ENCODE results near the gene AUH. TPM values are rescaled to one million over a fixed set of nuclear protein-coding genes. Genes with fewer than 3 reads are reported as not detected.
A peak's percentile ranks its signal among the peaks of the same experiment; 100 is the strongest.

AUH gene
- total and polyA plus RNA-seq, 9 of the 15 experiments (the other 6 are each of a cell fraction or from before 2014, with no cell fraction given): 3.4 to 29.0 (median 10.1) TPM

DNA sequence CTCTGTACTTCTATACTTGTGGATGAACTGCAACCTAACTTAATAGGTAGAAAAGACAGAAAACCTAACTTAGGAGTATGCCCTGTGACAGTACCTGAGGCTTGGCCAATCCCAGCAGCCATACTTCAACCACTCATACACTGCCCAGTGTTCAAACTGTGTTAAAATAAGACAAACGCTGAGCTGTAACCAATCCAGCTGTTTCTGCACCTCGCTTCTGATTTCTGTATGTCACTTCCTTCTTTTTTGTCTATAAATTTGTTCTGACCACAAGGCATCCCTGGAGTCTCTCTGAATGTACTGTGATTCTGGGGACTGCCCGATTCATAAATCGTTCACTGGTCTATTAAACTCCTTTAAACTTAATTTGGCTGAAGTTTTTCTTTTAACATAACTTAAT lies 41.4 kb downstream of the AUH start:
- ATAC-seq (no peak), FAIRE-seq (no peak), DNase-seq (ENCODE audit: extremely low read depth in 1 of 4, low spot score in 3 of 4) (no peak)
- H4K20me1 ChIP-seq (replicated peaks; ENCODE audit: control insufficient read depth, insufficient read depth, low read length): no peaks in the 10 kb centered on the region
- no peaks in the 10 kb centered on the region for H3K9me1 ChIP-seq (ENCODE audit: control insufficient read depth, insufficient read depth, low read length)
- H3K9ac ChIP-seq (ENCODE audit: insufficient read depth in 1 of 2, low read depth in 2 of 2, low read length in 2 of 2): no peak overlapping the region
- no TSS peak for BruUV-seq (replicated peaks)
- H3K4me2 ChIP-seq (ENCODE audit: insufficient read depth, low read length): no peak overlapping the region
- H3K9me3 ChIP-seq (replicated peaks; ENCODE audit: control insufficient read depth, insufficient read depth, low read depth, low read length): no peaks in the 10 kb centered on the region
- H2AFZ ChIP-seq (ENCODE audit: low read depth, low read length): no peak overlapping the region
- H3K27me3 ChIP-seq (ENCODE audit: control insufficient read depth in 2 of 2, insufficient read depth in 2 of 2, low read length in 2 of 2): no peaks in the 10 kb centered on the region
- no peaks in the 10 kb centered on the region for H3K79me2 ChIP-seq (ENCODE audit: control insufficient read depth, insufficient read depth, low read length)
- peaks cover 4% of the 10 kb centered on the region; the same call in 1 of the 3 replicates for H3K36me3 ChIP-seq (ENCODE audit: control insufficient read depth, insufficient read depth, low read length)
- in situ Hi-C loops (cut with MboI): no loop called here
- TF ChIP-seq SPI1 (IDR thresholded peaks at IDR 0.05; ENCODE audit: borderline replicate concordance, low read depth, low read length) (0 out of 2 replicates have a peak, but pooled peaks have one; percentile 8), SREBF1 (IDR thresholded peaks at IDR 0.05; ENCODE audit: borderline replicate concordance, low read depth, low read length) (no peak)
- intact Hi-C loops (cut with micrococcal nuclease): no loop called here
- no peak overlapping the region for H3K4me3 ChIP-seq
- POLR2A ChIA-PET: no interaction called here
- whole genome bisulfite sequencing (ENCODE audit: insufficient coverage, low coverage, missing lambda C conversion rate): 87% methylated on average over 4 of the region's 4 CpGs
- CTCF ChIA-PET (ENCODE audit: low intra/inter-chr PET ratio): no interaction called here
- H3K4me1 ChIP-seq (replicated peaks in 1 of 2; ENCODE audit: control insufficient read depth in 2 of 2, insufficient read depth in 2 of 2, low read length in 2 of 2): no peaks in the 10 kb centered on the region
- H3K27ac ChIP-seq (ENCODE audit: extremely low read depth, low read depth, low read length): no peak overlapping the region

DNA sequence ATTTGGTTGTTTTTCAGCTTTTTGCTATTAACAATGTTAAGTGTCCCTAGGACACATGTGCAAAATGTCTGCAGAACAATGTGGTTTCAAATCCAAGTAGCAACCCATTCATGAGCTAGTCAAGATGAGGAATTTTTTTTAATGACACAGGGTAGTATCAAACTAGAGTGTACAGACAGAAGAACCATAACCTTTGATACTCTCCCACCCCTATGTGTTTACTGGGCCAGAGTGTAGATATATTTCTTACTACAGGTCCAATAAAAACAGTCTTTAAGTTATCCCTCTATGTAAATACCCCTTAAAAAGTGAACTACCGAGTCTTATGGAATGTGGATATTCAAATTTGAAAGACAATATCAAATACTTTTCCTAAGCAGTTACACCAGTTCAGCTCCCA lies 45.6 kb downstream of the AUH start:
- H3K4me2 ChIP-seq (ENCODE audit: insufficient read depth, low read length): no peak overlapping the region
- no peak overlapping the region for H3K4me3 ChIP-seq
- ChIA-PET POLR2A (no interaction called here), CTCF (ENCODE audit: low intra/inter-chr PET ratio) (no interaction called here)
- H3K27me3 ChIP-seq (ENCODE audit: control insufficient read depth in 2 of 2, insufficient read depth in 2 of 2, low read length in 2 of 2): no peaks in the 10 kb centered on the region
- no peak for TF ChIP-seq CTBP1 (IDR thresholded peaks at IDR 0.05; ENCODE audit: borderline replicate concordance)
- TF ChIP-seq, protein P1, sequence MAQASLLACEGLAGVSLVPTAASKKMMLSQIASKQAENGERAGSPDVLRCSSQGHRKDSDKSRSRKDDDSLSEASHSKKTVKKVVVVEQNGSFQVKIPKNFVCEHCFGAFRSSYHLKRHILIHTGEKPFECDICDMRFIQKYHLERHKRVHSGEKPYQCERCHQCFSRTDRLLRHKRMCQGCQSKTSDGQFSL (CRISPR knock-in tag; IDR thresholded peaks at IDR 0.05): no peak
- TF ChIP-seq, protein P1 (tag; IDR thresholded peaks at IDR 0.05): no peak
- TF ChIP-seq PATZ1 (CRISPR knock-in tag; IDR thresholded peaks at IDR 0.05; ENCODE audit: borderline replicate concordance): no peak
- TF ChIP-seq HBP1 (CRISPR knock-in tag; IDR thresholded peaks at IDR 0.05): no peak
- TF ChIP-seq HNRNPUL1 (IDR thresholded peaks at IDR 0.05; ENCODE audit: low read length): no peak
- ATAC-seq: no peak
- WGBS (ENCODE audit: insufficient coverage, low coverage, missing lambda C conversion rate): 88% methylated on average over 1 of the region's 1 CpG
- H4K20me1 ChIP-seq (replicated peaks; ENCODE audit: control insufficient read depth, insufficient read depth, low read length): no peaks in the 10 kb centered on the region
- no peak overlapping the region for H3K9ac ChIP-seq (ENCODE audit: insufficient read depth in 1 of 2, low read depth in 2 of 2, low read length in 2 of 2)
- no peaks in the 10 kb centered on the region for H3K9me3 ChIP-seq (replicated peaks; ENCODE audit: control insufficient read depth, insufficient read depth, low read depth, low read length)
- H3K27ac ChIP-seq (ENCODE audit: extremely low read depth, low read depth, low read length): no peak overlapping the region
- intact Hi-C loops (cut with micrococcal nuclease): no loop called here
- no TSS peak for BruUV-seq (replicated peaks)
- H3K79me2 ChIP-seq (ENCODE audit: control insufficient read depth, insufficient read depth, low read length): no peaks in the 10 kb centered on the region
- H3K36me3 ChIP-seq (ENCODE audit: control insufficient read depth, insufficient read depth, low read length): no peaks in the 10 kb centered on the region
- no peak overlapping the region for H2AFZ ChIP-seq (ENCODE audit: low read depth, low read length)
- H3K4me1 ChIP-seq (replicated peaks in 1 of 2; ENCODE audit: control insufficient read depth in 2 of 2, insufficient read depth in 2 of 2, low read length in 2 of 2): no peaks in the 10 kb centered on the region; a peak in 1 of 5 replicates
- FAIRE-seq: no peak
- no peak for DNase-seq (ENCODE audit: extremely low read depth in 1 of 4, low spot score in 3 of 4)
- H3K9me1 ChIP-seq (ENCODE audit: control insufficient read depth, insufficient read depth, low read length): no peaks in the 10 kb centered on the region
- in situ Hi-C loops (cut with MboI): no loop called here

All from K562 (cell line).